Tibial nerve (tissue), 4 donors: Measurements from ENCODE around the gene FAM219B. TPM values are rescaled to one million over a fixed set of nuclear protein-coding genes. Genes with fewer than 3 reads are reported as not detected.

ENCODE experiments used
- total RNA-seq, 4 donors: library from RNA; depleted of rRNA; stranded (reverse); fragments of >200 nt; gene quantifications; one replicate each; pipeline ENCODE4 v1.1.0, GENCODE V29; 2016

Gene FAM219B
- total RNA-seq, 4 donors from 2014 or later: 59.4 to 84.6 (median 80.7) TPM

Other genes starting within 250 kb of the FAM219B start
- gene EDC3, start 210.8 kb downstream of the FAM219B start, total RNA-seq: 10 to 100 TPM; 14.4 to 18.8 (median 17.2) TPM
- 1 to 10 TPM in 3 of 4 donors, under 1 TPM in 1; 0.44 to 5.1 (median 2.9) TPM for gene CYP1A1, start 181.3 kb downstream of the FAM219B start, total RNA-seq
- gene CYP1A2, start 158.0 kb downstream of the FAM219B start, total RNA-seq: not detected
- gene CSK, start 124.8 kb downstream of the FAM219B start, total RNA-seq: 10 to 100 TPM; 14.9 to 56.4 (median 24.5) TPM
- under 1 TPM in 1 of 4 donors, not detected in 3; 0.42 TPM for gene LMAN1L, start 94.0 kb downstream of the FAM219B start, total RNA-seq
- gene CPLX3, start 80.2 kb downstream of the FAM219B start, total RNA-seq: not detected
- gene ULK3, start 63.7 kb downstream of the FAM219B start, total RNA-seq: 10 to 100 TPM; 42.6 to 86.7 (median 48.9) TPM
- gene SCAMP2, start 33.5 kb downstream of the FAM219B start, total RNA-seq: 10 to 100 TPM; 47.6 to 72.0 (median 65.7) TPM
- 10 to 100 TPM; 42.4 to 79.3 (median 60.8) TPM for gene MPI, start 16.8 kb downstream of the FAM219B start, total RNA-seq
- 10 to 100 TPM; 27.8 to 51.3 (median 32.1) TPM for gene COX5A, start 31.2 kb upstream of the FAM219B start, total RNA-seq
- 10 to 100 TPM; 10.1 to 15.9 (median 13.0) TPM for gene RPP25, start 49.9 kb upstream of the FAM219B start, total RNA-seq
- gene SCAMP5, start 88.7 kb upstream of the FAM219B start, total RNA-seq: 10 to 100 TPM in 2 of 4 donors, 1 to 10 TPM in 2; 1.5 to 14.1 (median 8.8) TPM
- 10 to 100 TPM; 19.8 to 42.5 (median 36.4) TPM for gene PPCDC, start 116.7 kb upstream of the FAM219B start, total RNA-seq